ENCODE measurements around the gene RASEF.

Gene RASEF

GRCh38 chr9:83012922-83013838 lies 49.8 kb downstream of the RASEF start:
- DNase-seq (ENCODE audit: low read depth): peak; percentile 20

GRCh38 chr9:83012168-83012921 lies 50.6 kb downstream of the RASEF start:
- DNase-seq (ENCODE audit: low read depth): no peak

GRCh38 chr9:83011611-83012010 lies 51.3 kb downstream of the RASEF start:
- DNase-seq (ENCODE audit: low read depth): no peak

- DNase-seq (ENCODE audit: low read depth): no peak
Observed at GRCh38 chr9:83007521-83008300, 55.2 kb downstream of the RASEF start.

- no peak for DNase-seq (ENCODE audit: low read depth)
Observed at GRCh38 chr9:83006378-83006777, 56.6 kb downstream of the RASEF start.

GRCh38 chr9:83005963-83006362 lies 57.0 kb downstream of the RASEF start:
- no peak for DNase-seq (ENCODE audit: low read depth)

GRCh38 chr9:83005361-83005760 lies 57.6 kb downstream of the RASEF start:
- no peak for DNase-seq (ENCODE audit: low read depth)

- no peak for DNase-seq (ENCODE audit: low read depth)
Observed at GRCh38 chr9:83002329-83002728, 60.6 kb downstream of the RASEF start.

- DNase-seq (ENCODE audit: low read depth): no peak
Observed at GRCh38 chr9:83000765-83001164, 62.2 kb downstream of the RASEF start.

- DNase-seq (ENCODE audit: low read depth): no peak
Observed at GRCh38 chr9:82998409-82998808, 64.5 kb downstream of the RASEF start.

GRCh38 chr9:82997476-82998140 lies 65.3 kb downstream of the RASEF start:
- DNase-seq (ENCODE audit: low read depth): no peak

GRCh38 chr9:82996941-82997340 lies 66.0 kb downstream of the RASEF start:
- peak; percentile 16 for DNase-seq (ENCODE audit: low read depth)

GRCh38 chr9:82993856-82994605 lies 68.9 kb downstream of the RASEF start:
- no peak for DNase-seq (ENCODE audit: low read depth)

- DNase-seq (ENCODE audit: low read depth): no peak
Observed at GRCh38 chr9:82991671-82992070, 71.3 kb downstream of the RASEF start.

GRCh38 chr9:82989929-82990328 lies 73.0 kb downstream of the RASEF start:
- no peak for DNase-seq (ENCODE audit: low read depth)

- DNase-seq (ENCODE audit: low read depth): no peak
Observed at GRCh38 chr9:82988488-82988887, 74.5 kb downstream of the RASEF start.

- no peak for DNase-seq (ENCODE audit: low read depth)
Observed at GRCh38 chr9:82987370-82988189, 75.4 kb downstream of the RASEF start.

GRCh38 chr9:82981552-82981951 lies 81.4 kb downstream of the RASEF start:
- DNase-seq (ENCODE audit: low read depth): no peak

GRCh38 chr9:82975176-82975575 lies 87.8 kb downstream of the RASEF start:
- no peak for DNase-seq (ENCODE audit: low read depth)

- DNase-seq (ENCODE audit: low read depth): no peak
Observed at GRCh38 chr9:82972446-82972845, 90.5 kb downstream of the RASEF start.
